RKO (cell line): Measurements from ENCODE around the gene EBI3.
"Not testable (repeated sequence)": the region's sequence is repeated elsewhere in the genome, so short reads cannot be mapped to it uniquely, and the experiment has no call there.

ENCODE experiments used
- DNase-seq: peaks from one replicate; pipeline ENCODE4 v3.0.0-alpha.2; 2016; ENCODE audit warnings: low spot score

Gene EBI3

DNA sequence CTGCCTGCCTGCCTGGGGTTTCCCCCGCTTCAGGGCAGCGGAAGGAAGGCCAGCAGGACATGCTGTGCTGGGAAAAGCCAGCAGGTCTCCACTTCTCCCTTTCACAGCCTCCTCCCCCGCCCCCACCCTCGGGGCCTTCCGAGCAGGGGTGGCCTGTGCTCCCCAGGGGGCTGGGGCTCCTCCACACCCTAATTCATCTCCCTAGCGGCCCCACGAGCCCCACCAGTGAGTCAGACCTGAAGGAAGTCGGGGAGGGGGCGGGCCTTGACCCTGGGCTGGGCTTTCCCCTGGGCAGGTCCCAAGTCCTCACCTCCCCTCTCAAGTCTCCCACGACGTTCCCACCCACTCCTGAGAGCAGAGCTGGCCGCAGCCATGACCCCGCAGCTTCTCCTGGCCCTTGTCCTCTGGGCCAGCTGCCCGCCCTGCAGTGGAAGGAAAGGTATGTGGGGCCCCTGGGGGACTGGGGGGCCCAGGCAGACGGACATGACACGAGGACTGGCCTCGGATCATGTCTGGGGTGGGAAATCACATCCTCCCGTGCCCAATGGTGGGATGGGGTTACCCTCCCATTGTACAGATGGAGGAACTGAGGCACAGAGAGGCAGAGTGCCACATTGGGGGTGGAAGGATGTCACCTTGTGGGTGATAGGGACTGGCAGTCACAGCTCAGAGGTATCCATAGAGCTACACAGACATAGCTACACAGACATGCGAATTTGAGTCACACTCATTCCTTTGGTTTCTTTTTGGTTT, at the start of gene EBI3:
EBI3 (plus strand) TSS at position 345 of the 753 bp plus-strand sequence; CDS start at position 373, 28 bp downstream.
- DNase-seq = no peak

DNA sequence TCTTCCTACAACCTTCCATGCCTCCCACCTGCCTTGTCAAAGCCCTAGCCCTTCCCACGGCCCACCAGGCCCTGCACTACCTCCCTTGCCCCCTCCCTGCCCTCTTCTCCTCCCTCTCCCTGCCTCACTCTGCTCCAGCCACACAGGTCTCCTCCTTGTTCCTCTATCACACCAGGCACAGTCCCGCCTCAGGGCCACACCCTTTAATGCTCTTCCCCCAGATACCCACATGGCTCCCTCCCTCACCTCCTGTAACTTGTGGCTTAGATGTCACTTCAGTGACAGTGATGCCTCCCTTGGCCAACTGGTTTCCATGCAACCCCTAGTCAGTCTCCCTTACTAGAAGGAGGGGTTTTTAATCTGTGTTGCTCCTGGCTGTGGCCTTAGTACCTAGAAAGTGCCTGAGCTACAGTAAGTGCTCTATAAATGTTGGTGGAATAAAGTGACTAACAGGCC, 48.2 kb upstream of the EBI3 start:
- no peak for DNase-seq

DNA sequence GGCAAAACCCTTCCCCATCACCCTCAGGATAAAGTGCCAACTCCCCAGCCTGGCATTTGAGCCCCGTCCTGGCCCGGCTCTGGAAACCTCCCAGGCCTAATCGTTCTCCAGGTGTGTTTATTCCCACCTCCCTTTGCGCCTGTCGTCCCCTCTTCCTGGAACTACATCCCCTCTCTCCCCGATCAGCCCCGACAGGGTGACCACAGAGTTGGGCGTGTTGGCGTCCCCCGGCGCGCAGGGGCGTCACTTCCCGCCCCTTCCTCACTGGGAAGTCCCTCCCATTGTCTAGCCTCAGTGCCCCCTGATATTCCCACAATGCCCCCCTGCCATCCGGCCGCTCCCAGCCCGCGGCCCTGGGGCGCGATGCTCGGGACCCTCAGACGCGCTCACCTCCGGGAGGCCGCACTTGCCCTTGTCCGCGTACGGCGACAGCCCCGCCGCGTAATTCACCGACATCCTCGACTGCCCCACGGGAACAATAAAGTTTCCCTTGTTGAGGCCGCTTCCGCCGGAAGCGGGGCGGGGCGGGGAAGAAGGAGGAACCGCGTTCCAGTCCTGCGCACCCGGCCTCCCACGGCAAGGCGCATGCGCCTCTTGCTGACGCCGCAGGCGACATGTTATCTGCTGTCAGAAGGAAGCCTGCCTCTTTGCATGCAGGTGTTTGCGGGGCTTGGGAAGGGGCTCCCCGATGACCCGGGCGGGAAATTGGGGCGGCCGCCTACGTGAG, 47.1 kb upstream of the EBI3 start, which contains the start of the genes ANKRD24 and SIRT6:
ANKRD24 (plus strand) TSS at position 606 of the 727 bp plus-strand sequence. CDS start 3,737 bp downstream, outside the sequence.
SIRT6 (minus strand) TSS at position 480 of the 727 bp plus-strand sequence; CDS start at position 456, 24 bp downstream.
- peak; percentile 95 for DNase-seq

DNA sequence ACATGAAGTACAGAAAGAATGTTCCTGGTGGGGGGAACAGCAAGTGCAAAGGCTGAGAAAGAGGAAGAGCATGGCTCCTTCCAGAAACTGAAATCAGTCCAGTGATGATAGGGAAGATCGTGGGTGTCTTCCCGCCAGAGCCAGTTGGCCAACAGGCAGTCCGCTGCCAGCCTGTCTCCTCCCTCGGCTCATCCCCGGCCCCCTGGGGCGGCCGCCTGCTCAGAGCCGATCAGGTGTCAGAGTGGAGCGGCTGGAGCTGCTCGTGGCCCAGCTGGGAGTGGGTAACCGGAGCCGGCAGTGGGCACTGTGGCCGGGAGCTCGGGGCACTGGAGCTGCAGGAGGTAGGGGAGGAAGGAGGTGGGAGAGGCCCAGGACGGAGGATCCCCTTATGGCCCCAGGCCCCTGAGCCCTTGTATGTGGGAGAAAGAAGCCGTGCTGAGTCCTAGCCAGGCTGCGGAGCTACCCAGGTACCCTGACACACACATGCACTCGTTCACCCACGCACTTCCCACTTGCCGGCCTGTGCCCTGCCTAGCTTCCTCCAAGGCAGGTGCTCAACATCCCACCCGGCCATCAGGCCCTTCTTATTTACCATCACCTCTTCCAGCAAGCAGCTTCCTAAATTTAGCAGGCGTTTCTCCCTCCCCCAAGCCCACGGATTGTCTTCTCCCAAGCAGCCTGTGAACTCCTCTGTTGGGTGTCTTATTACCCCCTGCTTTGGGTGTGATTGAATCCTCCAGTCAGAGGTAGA, 45.2 kb upstream of the EBI3 start:
- DNase-seq = no peak

DNA sequence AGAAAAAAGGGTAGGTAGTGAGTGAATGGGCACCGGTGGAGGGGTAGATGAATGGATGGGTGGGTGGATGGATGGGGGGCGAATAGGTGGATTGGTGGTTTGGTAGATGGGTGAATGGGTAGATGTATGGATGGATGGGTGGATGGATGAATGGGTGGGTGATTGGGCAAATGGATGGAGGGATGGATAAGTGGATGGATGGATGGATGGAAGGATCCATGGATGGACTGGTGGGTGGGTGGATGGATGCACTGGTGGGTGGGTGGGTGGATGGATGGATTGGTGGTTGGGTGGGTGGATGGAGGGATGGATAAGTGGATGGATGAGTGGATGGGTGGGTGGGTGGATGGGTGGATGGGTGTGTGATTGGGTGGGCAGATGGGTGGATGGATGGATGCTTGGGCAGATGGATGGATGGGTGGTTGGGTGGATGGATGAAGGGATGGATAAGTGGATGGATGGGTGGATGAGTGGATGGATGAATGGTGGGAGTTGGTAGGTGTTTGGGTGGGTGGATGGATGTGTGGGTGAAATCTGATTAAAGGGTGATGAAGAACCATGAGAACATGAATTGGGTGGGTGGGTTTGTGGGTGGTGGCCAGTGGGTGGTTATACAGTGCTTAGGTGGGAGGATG, 44.5 kb upstream of the EBI3 start:
- DNase-seq = no peak

DNA sequence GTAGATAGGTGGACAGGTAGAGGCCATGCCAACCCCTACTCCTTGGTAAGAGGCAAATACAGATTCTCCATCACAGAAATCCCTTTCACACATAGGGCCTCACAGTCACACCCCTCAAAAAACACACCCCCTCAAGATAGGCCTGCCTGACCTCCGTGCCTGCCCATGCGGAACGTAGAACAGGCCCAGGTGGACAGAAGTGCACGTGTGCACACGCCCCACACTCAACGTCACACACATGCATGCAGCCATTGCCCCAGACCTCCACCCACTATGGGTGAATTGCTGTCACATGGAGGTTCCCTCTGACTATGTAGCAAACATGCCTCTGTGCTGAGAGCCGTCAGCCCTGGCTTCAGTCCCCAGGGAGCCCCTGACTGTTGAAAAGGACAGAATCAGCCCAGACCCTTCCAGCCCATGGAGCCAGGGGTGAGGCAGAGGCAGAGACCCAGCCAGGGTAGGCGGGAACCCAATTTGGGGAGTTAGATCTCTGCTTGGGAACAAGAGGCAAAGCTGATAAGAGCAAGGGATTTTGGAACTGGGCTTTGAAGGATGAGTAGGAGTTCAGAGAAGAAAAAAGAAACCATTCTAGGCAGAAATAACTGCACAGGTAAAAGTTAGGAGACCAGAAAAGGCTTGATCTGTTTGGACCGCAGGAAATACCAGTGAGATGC, 43.8 kb upstream of the EBI3 start:
- DNase-seq = no peak

DNA sequence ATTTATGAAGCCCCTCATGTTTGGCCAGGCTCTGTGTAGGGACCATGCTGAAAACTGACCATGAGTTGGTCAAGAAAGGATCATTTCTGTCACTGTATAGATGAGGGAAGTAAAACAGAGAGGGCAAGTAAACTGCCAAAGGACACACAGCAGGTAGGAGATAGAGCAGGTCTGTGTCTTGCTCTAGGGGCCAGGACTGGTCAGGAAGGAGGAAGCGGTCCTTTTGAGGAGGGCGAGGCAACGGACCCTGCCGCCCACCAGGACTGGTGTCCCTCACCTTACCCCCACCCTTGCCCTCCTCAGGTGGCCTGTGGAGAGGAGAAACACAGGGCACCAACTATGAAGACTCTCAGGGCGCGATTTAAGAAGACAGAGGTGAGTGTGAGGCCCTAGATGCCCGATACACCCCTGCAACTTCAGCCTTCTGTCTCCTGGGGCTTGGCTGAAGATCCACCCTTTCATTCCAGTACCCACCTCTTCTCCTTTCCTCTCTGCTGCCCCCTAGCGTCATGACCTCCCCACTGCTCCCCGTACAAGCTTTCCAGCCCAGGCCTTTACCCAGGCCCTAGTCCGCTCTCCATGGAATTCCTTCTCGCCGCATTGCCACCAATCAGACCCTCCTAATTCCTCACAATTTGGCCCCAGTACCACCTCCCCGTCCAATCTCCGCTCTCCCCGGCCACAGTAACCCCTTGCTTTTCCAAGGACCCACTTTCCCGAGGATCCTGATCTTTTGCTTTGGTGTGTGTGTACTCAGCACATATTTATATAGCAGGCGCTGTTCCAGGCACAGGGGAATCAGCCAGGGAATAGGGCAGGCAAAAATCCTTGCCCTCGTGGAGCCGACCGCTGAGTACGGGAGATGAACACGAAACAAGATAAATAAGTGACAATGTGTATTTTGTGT, 43.0 kb upstream of the EBI3 start:
- DNase-seq = peak; percentile 62

DNA sequence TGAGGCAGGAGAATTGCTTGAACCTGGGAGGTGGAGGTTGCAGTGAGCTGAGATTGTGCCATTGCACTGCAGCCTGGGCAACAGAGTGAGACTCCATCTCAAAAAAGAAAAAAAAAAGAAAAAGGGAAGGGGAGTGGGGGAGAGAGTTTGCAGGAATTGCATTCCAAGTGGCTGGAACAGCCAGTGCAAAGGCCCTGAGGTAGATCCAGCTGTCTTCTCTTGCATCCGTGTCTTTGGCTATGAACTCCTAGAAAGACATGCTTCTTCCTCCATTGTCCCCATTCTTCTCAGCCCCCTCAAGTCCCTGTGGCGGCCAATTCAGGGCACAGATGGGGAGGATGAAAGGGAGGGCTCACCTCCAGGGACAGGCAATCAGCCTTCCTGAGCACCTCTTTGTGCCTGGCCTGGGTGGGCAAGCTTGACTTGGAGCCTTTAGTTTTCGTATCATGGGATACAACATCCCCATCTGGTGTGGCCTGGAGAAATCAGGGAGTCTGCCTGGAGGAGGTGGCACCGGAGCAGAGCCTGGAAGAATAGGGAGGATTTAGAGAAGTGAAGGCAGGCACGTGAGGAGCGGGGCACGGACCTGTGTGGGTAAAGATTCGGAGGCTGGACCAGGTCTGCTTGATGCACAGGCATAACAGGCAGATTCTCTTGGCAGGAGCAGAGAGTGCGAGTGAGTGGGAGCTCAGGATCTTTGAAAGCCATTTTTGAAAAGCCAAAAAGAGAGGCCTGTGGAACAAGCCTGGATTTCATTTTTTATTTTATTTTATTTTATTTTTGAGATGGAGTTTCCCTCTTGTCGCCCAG, 41.8 kb upstream of the EBI3 start:
- DNase-seq = no peak

DNA sequence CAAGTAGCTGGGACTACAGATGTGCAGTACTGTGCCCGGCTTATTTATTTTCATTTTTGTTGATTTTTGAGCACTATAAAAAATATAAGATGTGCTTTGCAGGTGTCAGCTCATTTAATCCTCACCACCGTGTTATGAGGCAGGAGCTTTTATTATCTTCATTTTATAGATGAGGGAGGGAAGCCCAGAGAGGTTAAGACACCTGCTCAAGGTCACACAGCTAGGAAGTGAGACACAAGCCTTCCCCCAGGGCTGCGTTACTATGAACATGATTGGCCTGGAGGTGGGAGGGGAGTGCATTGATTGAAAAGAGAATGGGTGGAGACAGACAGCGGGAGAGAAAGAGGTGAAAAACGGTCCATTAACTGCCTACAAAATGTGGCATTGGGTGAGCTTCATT, 39.7 kb upstream of the EBI3 start:
- DNase-seq = no peak

DNA sequence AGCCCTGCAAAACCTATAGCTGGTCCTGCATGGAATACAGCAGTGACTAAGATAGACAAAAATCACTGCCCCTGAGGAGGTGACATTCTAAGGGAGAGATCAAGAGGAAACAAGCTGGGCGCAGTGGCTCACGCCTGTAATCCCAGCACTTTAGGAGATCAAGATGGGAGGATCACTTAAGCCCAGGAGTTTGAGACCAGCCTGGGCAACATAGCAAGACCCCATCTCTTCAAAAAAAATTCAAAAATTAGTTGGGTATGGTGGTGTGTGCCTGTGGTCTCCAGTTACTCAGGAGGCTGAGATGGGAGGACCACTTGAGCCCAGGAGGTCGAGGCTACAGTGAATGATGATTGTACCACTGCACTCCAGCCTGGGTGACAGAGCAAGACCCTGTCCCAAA, 36.8 kb upstream of the EBI3 start:
- DNase-seq = not testable (repeated sequence)

DNA sequence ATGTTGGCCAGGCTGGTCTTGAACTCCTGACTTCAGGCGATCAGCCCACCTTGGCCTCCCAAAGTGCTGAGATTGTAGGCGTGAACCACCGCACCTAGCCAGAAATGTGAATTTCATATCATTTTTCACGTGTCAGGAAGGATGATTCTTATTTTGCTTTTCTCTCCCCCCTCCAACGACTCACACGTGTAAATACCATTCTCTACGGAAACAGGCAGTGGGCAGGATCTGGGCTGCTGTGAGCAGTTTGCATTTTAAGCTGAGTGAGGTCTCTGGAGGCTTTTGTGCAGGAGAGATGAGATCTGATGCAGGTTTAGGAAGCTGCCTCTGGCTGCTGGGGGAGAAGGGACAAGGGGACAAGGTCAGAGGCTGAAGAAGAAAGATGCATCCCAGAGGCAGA, 35.0 kb upstream of the EBI3 start:
- no peak for DNase-seq

DNA sequence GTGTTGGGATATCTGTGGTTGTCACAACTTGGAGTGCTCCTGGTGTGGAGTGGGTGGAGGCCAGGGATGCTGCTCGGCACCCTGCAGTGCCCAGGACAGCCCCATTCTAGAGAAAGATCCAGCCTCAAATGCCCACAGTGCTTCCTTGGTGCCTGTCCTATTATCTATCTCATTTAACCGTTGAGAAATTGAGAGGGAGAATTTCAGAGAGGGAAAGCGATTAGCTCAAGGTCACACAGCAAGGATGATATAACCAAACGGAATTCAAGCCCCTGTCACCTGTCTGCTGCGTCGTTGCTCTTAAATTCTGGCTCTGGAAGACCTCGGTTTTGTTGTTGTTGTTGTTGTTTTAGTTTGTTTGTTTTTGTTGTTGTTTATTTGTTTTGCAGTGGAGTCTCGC, 33.3 kb upstream of the EBI3 start:
- no peak for DNase-seq

DNA sequence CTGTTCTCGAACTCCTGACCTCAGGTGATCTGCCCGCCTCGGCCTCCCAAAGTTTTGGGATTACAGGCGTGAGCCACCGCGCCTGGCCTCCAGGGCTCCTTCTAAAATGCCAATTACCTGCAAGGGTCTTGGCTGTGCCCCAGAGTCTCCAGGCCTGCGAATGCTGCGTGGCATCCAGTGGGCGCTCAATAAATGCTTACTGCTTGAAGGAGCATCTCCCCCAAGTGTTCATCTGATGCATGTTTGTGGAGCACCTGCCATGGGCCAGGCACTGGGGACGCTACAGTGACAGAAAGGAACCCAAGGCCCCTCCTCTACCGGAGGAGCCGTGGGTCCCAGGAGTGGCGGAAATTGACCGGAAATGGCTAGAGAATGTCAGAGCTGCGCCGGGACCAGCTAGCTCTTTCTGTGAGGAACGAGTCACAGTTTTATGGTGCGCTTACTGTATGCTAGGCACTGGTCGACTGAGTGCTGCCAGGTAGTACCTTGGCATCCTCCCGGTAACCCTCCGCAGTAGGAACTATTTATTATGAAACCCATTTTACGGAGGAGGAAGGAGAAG, 32.7 kb upstream of the EBI3 start:
- no peak for DNase-seq

DNA sequence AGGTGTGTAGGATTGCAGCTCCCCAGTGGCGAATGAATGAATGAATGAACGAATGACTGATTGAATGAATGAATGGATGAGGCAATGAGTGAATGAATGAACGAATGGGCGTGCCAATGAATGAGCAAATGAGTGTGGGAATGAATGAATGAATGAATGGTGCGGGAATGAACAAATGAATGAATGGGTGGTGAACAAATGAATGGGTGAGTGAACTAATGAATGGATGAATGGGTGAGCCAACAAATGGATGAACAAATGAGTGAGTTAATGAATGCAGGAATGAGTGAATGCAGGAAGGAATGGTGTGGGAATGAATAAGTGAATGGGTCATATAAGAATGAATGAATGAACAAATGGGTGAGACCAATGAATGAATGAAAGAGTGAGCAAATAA, 32.1 kb upstream of the EBI3 start:
- DNase-seq = no peak

DNA sequence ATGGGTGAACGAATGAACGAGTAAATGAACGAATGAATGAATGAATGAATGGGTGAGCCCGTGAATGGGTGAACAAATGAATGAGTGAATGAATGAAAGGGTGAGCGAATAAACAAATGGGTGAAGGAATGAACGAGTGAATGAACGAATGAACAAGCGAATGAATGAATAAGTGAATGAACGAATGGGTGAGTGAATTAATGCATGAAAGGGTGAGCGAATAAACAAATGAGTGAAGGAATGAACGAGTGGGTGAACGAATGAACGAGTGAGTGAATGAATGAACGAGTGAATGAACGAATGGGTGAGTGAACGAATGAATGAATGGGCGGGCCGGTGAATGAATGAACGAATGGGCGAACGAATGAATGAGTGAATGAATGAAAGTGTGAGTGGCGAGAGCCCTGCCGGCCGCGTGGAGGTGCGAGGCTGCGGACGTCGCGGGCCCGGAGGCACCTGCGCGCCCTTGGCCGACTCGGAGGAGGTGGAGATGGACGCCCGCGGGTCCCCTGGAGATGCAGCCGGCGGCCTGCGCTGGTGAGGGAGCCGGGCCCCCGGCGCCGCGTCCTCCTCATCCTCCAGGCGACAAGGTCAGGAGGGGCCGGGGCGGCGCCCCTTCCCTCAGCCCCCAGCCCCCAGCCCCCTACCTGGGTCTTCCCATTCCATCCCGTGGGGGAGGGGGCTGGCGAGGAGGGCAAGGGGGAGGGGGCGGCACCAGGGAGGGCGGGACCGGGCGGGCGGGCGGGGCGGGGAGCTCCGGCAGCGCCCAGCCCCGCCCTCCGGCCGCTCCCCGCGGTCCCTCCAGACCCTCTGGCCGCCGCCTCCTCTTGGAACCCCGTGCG, 31.5 kb upstream of the EBI3 start:
- no peak for DNase-seq

DNA sequence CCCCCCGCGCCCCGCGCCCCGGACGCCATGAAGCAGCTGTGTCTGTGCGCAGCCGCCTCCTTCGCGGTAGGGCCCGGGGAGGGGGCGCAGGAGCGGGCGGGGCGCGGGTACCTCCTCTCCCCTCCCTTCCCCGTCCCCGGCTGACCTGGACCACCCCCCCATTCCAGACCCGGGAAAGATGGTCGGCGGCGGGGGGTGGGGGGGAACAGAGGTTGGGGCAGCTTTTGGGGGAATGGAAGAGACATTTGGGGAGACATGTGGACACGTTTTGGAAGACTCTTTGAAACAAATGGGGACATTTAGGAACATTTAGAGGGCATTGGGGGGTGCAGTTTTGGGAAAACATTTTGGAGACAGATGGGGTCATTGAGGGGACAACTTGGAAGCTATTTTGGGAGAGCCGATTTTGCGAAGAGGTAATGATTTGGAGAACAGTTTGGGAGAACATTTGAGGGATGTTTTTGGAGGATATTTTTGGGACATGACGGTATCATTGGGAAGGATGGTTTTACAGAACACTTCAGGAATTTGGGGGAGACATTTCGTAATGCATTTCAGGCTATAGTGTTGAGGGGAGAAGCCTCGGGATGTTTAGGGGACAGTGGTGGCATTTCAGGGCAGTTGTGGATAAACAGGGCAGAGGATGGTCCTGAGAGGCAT, 30.7 kb upstream of the EBI3 start:
- DNase-seq = no peak

DNA sequence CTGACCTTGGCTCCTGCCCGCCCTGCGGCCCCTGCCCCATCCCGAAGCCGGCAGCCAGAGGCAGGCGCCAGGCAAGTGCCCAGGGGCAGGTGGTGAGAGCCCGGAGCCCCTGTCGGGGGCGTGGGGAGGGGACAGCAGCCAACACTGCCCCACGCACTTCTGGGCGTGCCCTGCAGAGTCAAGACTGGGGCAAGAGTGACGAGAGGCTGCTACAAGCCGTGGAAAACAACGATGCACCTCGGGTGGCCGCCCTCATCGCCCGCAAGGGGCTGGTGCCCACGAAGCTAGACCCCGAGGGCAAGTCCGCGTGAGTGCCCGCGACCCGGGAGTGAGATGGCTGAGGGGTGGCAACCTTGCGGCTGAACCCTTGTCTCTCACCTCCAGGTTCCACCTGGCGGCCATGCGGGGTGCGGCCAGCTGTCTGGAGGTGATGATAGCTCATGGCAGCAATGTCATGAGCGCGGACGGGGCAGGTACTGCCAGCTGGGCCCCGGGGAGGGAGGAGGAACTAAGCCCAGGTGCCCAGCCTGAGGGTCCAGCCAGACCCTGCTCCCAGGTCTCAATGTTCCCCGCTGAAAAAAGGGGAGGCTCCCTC, 29.5 kb upstream of the EBI3 start:
- DNase-seq = no peak
